Activated naive CD4-positive, alpha-beta T cell treated with anti-CD3 and anti-CD28 coated beads for 36 hours (primary cell): ENCODE measurements around the gene KANSL3. TPM values are rescaled to one million over a fixed set of nuclear protein-coding genes. Genes with fewer than 3 reads are reported as not detected.
"Not testable (repeated sequence)": the region's sequence is repeated elsewhere in the genome, so short reads cannot be mapped to it uniquely, and the experiment has no call there.

ENCODE experiments used
- CTCF ChIA-PET: fragments of 350-600 bp; sonication (Branson Sonifier 250); formaldehyde crosslinking; loops from one replicate; lab custom pipeline; 2021; ENCODE audit warnings: antibody characterized with exemption; lab: Charles Lee
- DNase-seq: peaks from one replicate; pipeline ENCODE4 v3.0.0-alpha.2; 2020
- H3K27ac Mint-ChIP-seq: one replicate; pipeline ENCODE4 v1.8.0; 2021; ENCODE audit warnings: mild to moderate bottlenecking, mixed read lengths
- H3K27me3 Mint-ChIP-seq: one replicate; pipeline ENCODE4 v1.8.0; 2021; ENCODE audit warnings: low read depth, mixed read lengths
- H3K36me3 Mint-ChIP-seq: one replicate; pipeline ENCODE4 v1.8.0; 2021; ENCODE audit warnings: low read depth, mixed read lengths
- H3K4me1 Mint-ChIP-seq: one replicate; pipeline ENCODE4 v1.8.0; 2021; ENCODE audit warnings: low read depth, mixed read lengths
- H3K4me3 Mint-ChIP-seq: one replicate; pipeline ENCODE4 v1.8.0; 2021; ENCODE audit warnings: mild to moderate bottlenecking, moderate library complexity, mixed read lengths
- H3K9me3 Mint-ChIP-seq: one replicate; pipeline ENCODE4 v1.8.0; 2021; ENCODE audit warnings: mixed read lengths
- intact Hi-C: fragments of 100-400 bp; cut with micrococcal nuclease; formaldehyde crosslinking; loops from one replicate; pipeline ENCODE4 v1.15.1; 2023
- total RNA-seq, 2 experiments: library from RNA; stranded (reverse); gene quantifications; one replicate each; pipeline ENCODE4 v1.2.3, GENCODE V29; 2021

The KANSL3 gene
- total RNA-seq, 2 experiments from 2014 or later = 33.0 to 37.5 TPM

DNA sequence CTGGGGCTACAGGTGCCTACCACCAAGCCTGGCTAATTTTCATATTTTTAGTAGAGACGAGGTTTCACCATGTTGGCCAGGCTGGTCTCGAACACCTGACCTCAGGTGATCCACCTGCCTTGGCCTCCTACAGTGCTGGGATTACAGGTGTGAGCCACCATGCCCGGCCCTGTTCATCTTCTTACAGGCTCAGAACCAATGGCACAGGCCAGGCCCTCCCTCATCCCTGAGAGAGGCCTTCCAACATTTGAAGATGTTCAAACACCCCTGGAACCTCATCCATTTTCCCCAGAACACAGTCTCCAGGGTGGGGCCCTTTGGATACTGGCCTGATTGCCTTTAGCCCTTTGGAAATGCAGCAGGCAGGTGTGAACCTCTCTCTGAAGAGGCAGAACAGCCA, 27.6 kb upstream of the KANSL3 start:
- H3K4me1 Mint-ChIP-seq, H3K36me3 Mint-ChIP-seq, H3K27ac Mint-ChIP-seq, CTCF ChIA-PET, DNase-seq, H3K4me3 Mint-ChIP-seq, H3K9me3 Mint-ChIP-seq, H3K27me3 Mint-ChIP-seq, intact Hi-C loops: not testable (repeated sequence)

DNA sequence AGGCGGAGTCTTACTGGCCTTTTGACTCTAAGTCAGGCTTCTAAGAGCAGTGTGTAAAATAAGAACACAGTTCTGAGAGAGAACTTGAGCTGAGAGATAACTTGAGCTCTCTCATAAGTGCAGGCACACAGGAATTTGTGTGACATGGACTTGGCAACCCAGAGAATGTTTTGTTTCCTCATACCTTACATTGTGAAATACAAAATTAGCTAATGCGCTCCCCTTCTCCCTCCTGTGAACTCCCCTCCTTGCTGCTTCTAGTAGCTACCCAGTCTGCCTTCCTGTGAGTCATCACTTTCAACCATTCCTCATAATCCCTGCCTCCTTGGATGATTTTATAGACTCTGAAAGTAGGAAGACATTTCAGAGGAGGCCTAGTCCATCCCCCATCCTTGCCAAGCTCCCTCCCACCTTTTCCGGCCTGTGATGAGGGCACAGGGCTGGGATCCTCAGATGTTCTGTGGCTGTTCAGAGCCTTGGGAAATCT, 27.0 kb upstream of the KANSL3 start:
- DNase-seq = no peak
- H3K27ac Mint-ChIP-seq = no peak overlapping the region
- intact Hi-C loops = no loop called here
- no peaks in the 10 kb centered on the region for H3K27me3 Mint-ChIP-seq
- H3K9me3 Mint-ChIP-seq = no peaks in the 10 kb centered on the region
- no peaks in the 10 kb centered on the region for H3K4me1 Mint-ChIP-seq
- CTCF ChIA-PET = no interaction called here
- H3K4me3 Mint-ChIP-seq = no peak overlapping the region
- H3K36me3 Mint-ChIP-seq = no peaks in the 10 kb centered on the region

DNA sequence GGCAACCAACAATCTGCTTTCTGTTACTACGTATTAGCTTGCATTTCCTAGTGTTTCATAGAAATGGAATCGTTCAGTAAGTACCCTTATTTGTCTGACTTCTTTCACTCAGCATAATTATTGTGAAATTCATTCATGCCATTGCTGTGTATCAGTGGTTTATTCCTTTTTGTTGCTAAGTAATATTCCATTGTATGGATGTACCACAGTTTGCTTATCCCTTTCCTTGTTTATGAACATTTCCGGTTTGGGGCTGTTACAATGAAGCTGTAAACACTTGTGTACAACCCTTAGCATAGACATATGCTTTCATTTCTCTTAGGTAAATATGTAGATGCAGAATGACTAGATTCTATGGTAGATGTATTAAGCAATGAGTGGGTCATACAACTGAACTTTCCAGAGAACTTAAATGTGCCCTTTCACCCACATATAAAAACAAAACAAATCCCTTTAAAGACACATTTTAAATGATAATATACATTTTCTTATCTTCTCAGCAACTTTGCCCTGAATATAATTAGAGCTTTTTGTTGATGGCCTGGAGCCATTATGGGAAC, 26.3 kb upstream of the KANSL3 start:
- intact Hi-C loops = no loop called here
- Mint-ChIP-seq H3K9me3 (no peaks in the 10 kb centered on the region), H3K4me3 (no peak overlapping the region), H3K36me3 (no peaks in the 10 kb centered on the region), H3K4me1 (no peaks in the 10 kb centered on the region), H3K27me3 (no peaks in the 10 kb centered on the region), H3K27ac (no peak overlapping the region)
- CTCF ChIA-PET = interaction anchor here (0.6 kb wide), 1 partner anchor 285 kb away, joined by 3 read pairs; no protein-coding TSS in a partner anchor
- no peak for DNase-seq

DNA sequence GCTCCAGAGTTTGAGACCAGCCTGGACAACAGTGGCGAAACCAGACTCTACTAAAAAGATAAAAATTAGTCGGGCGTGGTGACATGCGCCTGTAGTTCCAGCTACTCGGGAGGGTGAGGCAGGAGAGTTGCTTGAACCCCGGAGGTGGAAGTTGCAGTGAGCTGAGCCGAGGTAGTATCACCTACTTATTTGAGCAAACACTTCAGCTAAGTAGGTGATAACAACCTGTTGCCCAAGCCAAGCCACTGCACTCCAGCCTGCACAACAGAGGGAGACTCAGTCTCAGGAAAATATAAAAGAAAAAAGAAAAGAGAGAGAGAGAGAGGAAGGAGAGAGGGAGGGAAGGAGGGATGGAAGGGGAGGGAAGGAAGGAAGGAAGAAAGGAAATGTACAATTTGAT, 25.7 kb upstream of the KANSL3 start:
- Mint-ChIP-seq H3K27ac (no peak overlapping the region), H3K27me3 (no peaks in the 10 kb centered on the region), H3K4me1 (no peaks in the 10 kb centered on the region), H3K9me3 (no peaks in the 10 kb centered on the region), H3K4me3 (no peak overlapping the region), H3K36me3 (no peaks in the 10 kb centered on the region)
- intact Hi-C loops = no loop called here
- CTCF ChIA-PET = no interaction called here
- no peak for DNase-seq

DNA sequence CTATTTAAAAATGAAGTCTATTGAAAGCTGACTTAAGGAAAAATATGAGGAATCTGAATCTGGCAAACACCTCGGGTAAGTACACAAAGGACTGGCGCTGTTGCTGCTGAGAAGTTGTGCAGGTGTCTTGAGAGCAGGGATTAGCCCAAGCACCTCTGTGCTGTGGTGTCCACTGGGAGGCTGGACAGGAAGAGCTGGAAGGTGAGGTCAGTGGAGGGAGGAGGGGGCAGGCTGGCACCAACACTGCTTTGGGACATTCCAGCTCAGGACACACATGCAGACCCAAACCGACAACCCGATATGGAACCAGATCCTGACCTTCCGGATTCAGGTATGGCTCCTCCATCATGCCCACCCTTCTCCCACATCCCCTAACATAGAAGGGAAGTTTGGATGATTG, 25.1 kb upstream of the KANSL3 start:
- Mint-ChIP-seq H3K4me3 (no peak overlapping the region), H3K27ac (no peak overlapping the region), H3K36me3 (no peaks in the 10 kb centered on the region), H3K9me3 (no peaks in the 10 kb centered on the region), H3K27me3 (no peaks in the 10 kb centered on the region), H3K4me1 (no peaks in the 10 kb centered on the region)
- CTCF ChIA-PET = no interaction called here
- no peak for DNase-seq
- intact Hi-C loops = no loop called here

DNA sequence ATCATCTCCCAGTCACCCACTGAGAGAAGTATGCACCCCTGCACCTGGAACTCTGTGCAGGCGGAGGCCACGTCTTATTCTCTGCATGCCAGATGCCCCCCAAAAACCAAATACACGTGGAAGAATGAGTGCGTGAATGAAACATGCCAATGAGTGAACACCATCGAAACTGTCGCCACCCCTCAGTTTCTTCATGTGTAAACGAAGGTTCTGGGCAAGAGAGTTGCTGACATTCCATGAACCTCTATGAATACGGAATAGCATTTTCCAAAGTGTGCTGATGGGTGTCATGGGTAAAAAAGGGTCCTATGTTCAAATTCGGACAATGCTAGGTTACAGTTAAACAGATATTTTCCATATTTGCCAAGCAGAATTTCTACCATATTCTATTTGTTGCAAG, 24.2 kb upstream of the KANSL3 start:
- Mint-ChIP-seq H3K9me3 (no peaks in the 10 kb centered on the region), H3K36me3 (no peaks in the 10 kb centered on the region), H3K4me1 (no peaks in the 10 kb centered on the region), H3K27me3 (no peaks in the 10 kb centered on the region), H3K27ac (no peak overlapping the region), H3K4me3 (no peak overlapping the region)
- CTCF ChIA-PET = no interaction called here
- DNase-seq = no peak
- intact Hi-C loops = no loop called here

DNA sequence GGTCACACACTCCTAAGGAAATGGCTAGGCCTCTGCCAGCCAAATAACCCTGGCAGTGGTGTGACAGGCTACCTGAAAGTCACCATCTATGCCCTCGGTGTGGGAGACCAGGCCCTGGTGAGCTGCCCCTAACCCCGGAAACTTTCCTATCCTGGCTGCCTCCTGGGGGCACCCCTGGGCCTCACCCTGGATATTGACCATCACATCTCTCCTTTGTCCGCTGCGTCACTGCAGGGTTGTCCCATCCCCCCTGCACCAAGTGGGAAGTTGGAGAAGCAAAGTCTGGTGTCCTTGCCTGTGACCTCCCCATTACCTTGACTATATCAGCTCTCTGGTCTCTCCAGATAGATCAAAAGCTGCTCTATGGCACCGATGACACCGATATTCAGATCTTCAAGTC, 23.2 kb upstream of the KANSL3 start:
- CTCF ChIA-PET = no interaction called here
- intact Hi-C loops = no loop called here
- Mint-ChIP-seq H3K36me3 (no peaks in the 10 kb centered on the region), H3K4me1 (no peaks in the 10 kb centered on the region), H3K27me3 (no peaks in the 10 kb centered on the region), H3K4me3 (no peak overlapping the region), H3K9me3 (no peaks in the 10 kb centered on the region), H3K27ac (no peak overlapping the region)
- no peak for DNase-seq

DNA sequence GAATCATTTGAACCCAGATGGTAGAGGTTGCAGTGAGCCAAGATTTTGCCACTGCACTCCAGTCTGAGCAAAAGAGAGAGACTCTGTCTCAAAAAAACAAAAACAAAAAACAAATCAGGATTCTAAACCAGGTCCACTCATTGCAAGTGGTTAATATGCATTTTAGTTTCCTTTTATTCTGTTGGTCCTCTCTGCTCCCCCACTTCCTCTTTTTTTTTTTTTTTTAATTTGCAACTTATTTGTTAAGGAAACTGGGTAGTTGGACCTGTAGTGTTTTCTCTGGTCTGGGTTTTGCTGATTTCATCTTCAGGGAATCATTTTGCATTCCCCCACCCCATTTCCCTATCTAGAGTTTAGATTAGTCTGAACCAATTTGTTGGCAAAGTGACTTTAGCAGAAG, 18.4 kb upstream of the KANSL3 start:
- Mint-ChIP-seq H3K9me3 (no peaks in the 10 kb centered on the region), H3K27me3 (no peaks in the 10 kb centered on the region), H3K36me3 (no peaks in the 10 kb centered on the region), H3K4me3 (no peak overlapping the region), H3K27ac (no peak overlapping the region), H3K4me1 (no peaks in the 10 kb centered on the region)
- CTCF ChIA-PET = interaction anchor here (0.7 kb wide), 1 partner anchor 141 kb away, joined by 4 read pairs; no protein-coding TSS in a partner anchor
- intact Hi-C loops = no loop called here
- DNase-seq = no peak

DNA sequence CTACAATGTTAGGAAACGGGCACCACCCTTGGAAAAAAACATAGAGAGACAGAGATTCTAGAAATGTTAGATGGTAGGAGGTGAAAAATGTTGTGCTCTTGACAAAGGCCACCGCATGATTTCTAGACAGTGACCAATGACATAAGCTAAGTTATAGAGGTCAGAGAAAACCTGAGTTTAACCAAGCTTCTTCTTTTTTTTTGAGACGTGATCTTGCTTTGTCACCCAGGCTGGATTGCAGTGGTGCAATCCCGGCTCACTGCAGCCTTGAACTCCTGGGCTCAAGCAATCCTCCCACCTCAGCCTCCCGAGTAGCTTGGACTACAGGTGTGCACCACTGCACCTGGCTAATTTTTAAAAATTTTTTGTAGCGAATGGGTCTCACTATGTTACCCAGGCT, 17.4 kb upstream of the KANSL3 start:
- CTCF ChIA-PET = no interaction called here
- H3K27ac Mint-ChIP-seq = no peak overlapping the region
- H3K4me1 Mint-ChIP-seq = no peaks in the 10 kb centered on the region
- no peaks in the 10 kb centered on the region for H3K27me3 Mint-ChIP-seq
- intact Hi-C loops = no loop called here
- H3K36me3 Mint-ChIP-seq = no peaks in the 10 kb centered on the region
- no peak for DNase-seq
- no peak overlapping the region for H3K4me3 Mint-ChIP-seq
- H3K9me3 Mint-ChIP-seq = no peaks in the 10 kb centered on the region

DNA sequence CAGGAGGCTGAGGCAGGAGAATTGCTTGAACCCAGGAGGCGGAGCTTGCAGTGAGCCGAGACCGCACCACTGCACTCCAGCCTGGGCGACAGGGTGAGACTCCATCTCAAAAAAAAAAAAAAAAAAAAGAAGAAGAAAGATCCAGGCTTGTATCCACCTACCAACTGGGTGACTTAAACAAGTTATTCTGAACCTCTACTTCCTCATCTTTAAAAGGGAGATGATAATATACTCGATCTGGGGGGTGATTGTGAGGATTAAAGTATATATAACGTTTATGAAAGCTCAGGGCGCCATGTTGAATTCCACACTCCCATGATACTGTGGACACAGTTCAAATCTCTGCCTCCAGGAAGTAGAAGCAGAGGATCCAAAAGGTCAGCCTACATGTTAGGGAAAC, 16.7 kb upstream of the KANSL3 start:
- H3K9me3 Mint-ChIP-seq, CTCF ChIA-PET, DNase-seq, H3K27ac Mint-ChIP-seq, H3K4me1 Mint-ChIP-seq, intact Hi-C loops, H3K36me3 Mint-ChIP-seq, H3K4me3 Mint-ChIP-seq, H3K27me3 Mint-ChIP-seq: not testable (repeated sequence)

DNA sequence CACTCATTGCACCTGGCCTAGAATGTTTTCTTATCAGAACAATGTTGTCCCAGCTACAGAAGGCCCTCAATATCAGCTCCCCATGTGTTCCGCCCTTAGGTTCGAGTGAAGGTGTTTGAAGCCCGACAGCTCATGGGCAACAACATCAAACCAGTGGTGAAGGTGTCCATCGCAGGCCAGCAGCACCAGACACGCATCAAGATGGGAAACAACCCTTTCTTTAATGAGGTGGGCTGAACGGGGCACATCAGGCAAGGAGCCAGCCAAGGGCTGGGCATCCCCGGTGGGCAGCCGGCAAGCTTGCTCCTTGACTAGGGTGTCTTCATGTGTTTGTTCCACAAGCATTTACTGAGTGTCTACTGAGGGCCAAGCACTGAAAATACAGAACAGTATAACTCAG, 13.7 kb upstream of the KANSL3 start:
- Mint-ChIP-seq H3K36me3 (no peaks in the 10 kb centered on the region), H3K27ac (no peak overlapping the region), H3K27me3 (no peaks in the 10 kb centered on the region), H3K4me3 (no peak overlapping the region), H3K4me1 (no peaks in the 10 kb centered on the region), H3K9me3 (no peaks in the 10 kb centered on the region)
- DNase-seq = no peak
- intact Hi-C loops = no loop called here
- CTCF ChIA-PET = interaction anchor here (0.6 kb wide), 2 partner anchors 154 to 290 kb away, joined by 3 to 4 read pairs; no protein-coding TSS in a partner anchor

DNA sequence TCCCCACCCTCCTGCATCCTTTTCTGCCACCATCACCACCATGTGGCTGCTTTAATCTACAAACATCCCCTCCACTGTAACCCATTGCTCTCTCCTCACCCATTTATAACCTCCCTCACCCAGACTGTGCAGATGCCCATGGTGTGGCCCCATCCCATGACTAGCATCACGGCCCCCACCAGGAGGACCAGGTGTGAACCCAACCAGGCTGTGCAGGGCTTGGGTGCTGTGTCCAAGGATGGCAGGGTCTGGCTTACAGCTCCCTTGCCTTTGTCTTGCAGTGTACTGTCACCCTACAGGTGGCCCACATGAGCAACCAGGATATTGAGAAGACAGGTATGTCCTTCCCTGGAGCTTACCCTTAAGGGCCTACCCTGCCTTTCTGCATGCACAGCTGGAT, 11.2 kb upstream of the KANSL3 start:
- no peaks in the 10 kb centered on the region for H3K36me3 Mint-ChIP-seq
- no peak overlapping the region for H3K27ac Mint-ChIP-seq
- no peak overlapping the region for H3K4me3 Mint-ChIP-seq
- no peak for DNase-seq
- H3K4me1 Mint-ChIP-seq = no peaks in the 10 kb centered on the region
- H3K9me3 Mint-ChIP-seq = no peaks in the 10 kb centered on the region
- no peaks in the 10 kb centered on the region for H3K27me3 Mint-ChIP-seq
- intact Hi-C loops = no loop called here
- CTCF ChIA-PET = no interaction called here

DNA sequence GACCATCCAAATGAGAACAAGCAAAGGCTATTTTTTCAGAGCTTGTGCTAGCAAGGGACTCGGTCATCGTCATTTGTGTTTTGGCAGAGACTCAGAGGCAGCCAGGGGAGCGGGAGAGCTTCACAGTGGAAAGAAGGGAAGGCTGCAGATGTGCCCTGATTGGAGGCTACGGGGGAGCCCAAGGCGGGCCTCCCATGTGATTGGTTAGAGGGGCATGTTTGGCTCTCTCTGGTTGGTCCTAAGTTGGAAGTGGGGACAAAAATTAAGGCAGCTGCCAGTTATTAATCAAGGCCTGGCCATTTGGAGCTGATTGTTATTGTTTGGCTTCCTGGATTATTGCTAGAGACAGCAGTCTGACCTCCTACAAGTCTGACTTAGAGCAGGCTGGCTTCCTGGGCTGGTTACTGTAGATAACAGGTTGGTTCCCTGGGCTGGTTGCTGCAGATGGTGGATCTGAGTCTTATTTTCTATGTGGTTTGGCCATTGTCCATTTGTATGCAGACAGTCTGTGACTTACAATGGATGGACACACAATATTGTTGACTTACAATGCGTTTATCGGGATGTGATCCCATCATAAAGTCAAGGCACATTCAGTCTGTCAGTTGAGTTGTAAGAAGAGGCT, 10.3 kb upstream of the KANSL3 start:
- CTCF ChIA-PET = no interaction called here
- Mint-ChIP-seq H3K36me3 (no peaks in the 10 kb centered on the region), H3K4me1 (no peaks in the 10 kb centered on the region), H3K9me3 (no peaks in the 10 kb centered on the region), H3K4me3 (no peak overlapping the region), H3K27me3 (no peaks in the 10 kb centered on the region), H3K27ac (no peak overlapping the region)
- no peak for DNase-seq
- intact Hi-C loops = no loop called here
